NCI-H2171 treated with DMSO at 0.1 percent for 48 hours (cell line): ENCODE results near the gene HDAC4.

Experiments
- DNase-seq: peaks from one replicate; lab custom pipeline; 2025; lab: John Stamatoyannopoulos, UW

The HDAC4 gene

GRCh38 chr2:239107936-239108335 is 292.9 kb downstream of the HDAC4 start:
- no peak for DNase-seq

- no peak for DNase-seq
These were observed 293.9 kb downstream of the HDAC4 start for GRCh38 chr2:239106966-239107365.

GRCh38 chr2:239106314-239106908 is 294.4 kb downstream of the HDAC4 start:
- peak; percentile 16 for DNase-seq

GRCh38 chr2:239105234-239105633 is 295.6 kb downstream of the HDAC4 start:
- DNase-seq = no peak

- DNase-seq = no peak
These were observed 296.0 kb downstream of the HDAC4 start for GRCh38 chr2:239104800-239105199.

- DNase-seq = no peak
These were observed 297.4 kb downstream of the HDAC4 start for GRCh38 chr2:239103125-239104098.

GRCh38 chr2:239102266-239102665 is 298.6 kb downstream of the HDAC4 start:
- DNase-seq = no peak

- DNase-seq = no peak
These were observed 299.0 kb downstream of the HDAC4 start for GRCh38 chr2:239101807-239102206.

GRCh38 chr2:239101071-239101470 is 299.7 kb downstream of the HDAC4 start:
- DNase-seq = no peak

- DNase-seq = no peak
These were observed 301.3 kb downstream of the HDAC4 start for GRCh38 chr2:239099474-239099873.

GRCh38 chr2:239098288-239098970 is 302.4 kb downstream of the HDAC4 start:
- DNase-seq = no peak

- no peak for DNase-seq
These were observed 303.5 kb downstream of the HDAC4 start for GRCh38 chr2:239097428-239097696.

GRCh38 chr2:239096676-239097427 is 304.0 kb downstream of the HDAC4 start:
- no peak for DNase-seq

GRCh38 chr2:239095460-239096081 is 305.2 kb downstream of the HDAC4 start:
- DNase-seq = no peak

GRCh38 chr2:239094867-239095266 is 306.0 kb downstream of the HDAC4 start:
- no peak for DNase-seq

GRCh38 chr2:239093952-239094351 is 306.9 kb downstream of the HDAC4 start:
- no peak for DNase-seq

GRCh38 chr2:239093542-239093941 is 307.3 kb downstream of the HDAC4 start:
- no peak for DNase-seq

GRCh38 chr2:239092571-239093294 is 308.1 kb downstream of the HDAC4 start:
- no peak for DNase-seq

GRCh38 chr2:239089884-239090283 is 310.9 kb downstream of the HDAC4 start:
- no peak for DNase-seq

- no peak for DNase-seq
These were observed 313.6 kb downstream of the HDAC4 start for GRCh38 chr2:239087046-239087710.
